ENCODE data around the gene VMP1.

DNA sequence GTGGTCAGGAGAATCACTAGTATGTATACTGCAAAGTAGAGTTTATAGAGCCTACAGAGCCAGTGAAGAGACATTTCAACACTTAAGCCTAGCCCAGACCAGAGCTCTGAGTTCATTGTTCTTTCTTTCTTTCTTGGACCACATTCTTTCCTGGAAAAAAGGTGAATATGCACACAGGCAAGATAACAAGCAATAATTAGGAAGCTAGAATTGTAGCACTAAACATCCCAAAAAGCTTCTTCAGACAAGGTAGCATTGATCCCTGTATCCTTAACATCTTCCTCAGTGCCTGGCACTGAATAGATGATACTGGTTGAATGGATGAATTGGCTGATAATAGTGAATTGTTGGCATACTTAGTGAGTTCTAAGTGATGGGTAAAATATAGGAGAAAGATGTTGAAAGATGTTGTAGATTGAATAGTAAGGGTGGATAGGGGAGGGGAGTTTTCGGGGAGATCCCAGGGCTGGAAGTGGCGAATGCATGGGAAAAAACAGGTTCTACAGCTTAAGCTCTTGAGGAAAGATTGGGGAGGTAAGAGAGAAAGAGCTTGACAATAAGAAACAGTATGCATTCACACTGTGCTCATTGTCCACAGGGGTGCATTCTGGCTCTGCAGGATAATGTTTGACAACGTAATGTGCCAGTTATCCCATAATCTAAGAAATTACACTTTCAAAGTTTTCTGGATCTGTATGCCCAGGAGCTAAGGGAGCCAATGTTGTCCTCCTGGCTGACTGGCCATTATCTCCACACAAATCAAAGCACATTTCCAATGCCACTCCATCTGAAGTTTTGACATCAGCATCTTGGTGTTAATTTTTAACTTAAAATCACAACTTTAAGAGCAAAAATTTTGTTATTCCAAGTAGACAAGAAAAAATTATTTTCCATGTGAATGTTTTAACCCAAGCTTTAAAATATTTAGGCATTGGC lies 149.7 kb downstream of the VMP1 start:
- TF ChIP-seq POLR2A (IDR thresholded peaks at IDR 0.05) (no peak), EP300 (IDR thresholded peaks at IDR 0.05) (no peak), POLR2AphosphoS5 (IDR thresholded peaks at IDR 0.05) (no peak)
- TF ChIP-seq, protein P1, sequence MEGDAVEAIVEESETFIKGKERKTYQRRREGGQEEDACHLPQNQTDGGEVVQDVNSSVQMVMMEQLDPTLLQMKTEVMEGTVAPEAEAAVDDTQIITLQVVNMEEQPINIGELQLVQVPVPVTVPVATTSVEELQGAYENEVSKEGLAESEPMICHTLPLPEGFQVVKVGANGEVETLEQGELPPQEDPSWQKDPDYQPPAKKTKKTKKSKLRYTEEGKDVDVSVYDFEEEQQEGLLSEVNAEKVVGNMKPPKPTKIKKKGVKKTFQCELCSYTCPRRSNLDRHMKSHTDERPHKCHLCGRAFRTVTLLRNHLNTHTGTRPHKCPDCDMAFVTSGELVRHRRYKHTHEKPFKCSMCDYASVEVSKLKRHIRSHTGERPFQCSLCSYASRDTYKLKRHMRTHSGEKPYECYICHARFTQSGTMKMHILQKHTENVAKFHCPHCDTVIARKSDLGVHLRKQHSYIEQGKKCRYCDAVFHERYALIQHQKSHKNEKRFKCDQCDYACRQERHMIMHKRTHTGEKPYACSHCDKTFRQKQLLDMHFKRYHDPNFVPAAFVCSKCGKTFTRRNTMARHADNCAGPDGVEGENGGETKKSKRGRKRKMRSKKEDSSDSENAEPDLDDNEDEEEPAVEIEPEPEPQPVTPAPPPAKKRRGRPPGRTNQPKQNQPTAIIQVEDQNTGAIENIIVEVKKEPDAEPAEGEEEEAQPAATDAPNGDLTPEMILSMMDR (IDR thresholded peaks at IDR 0.05), result no peak

Data from suprapubic skin (tissue), 4 donors.